Epithelial cell of esophagus (primary cell): ENCODE measurements around the gene GLIS2.

Experiments used
- DNase-seq: peaks from one replicate; pipeline ENCODE4 v3.0.0; 2010; ENCODE audit warnings: low read depth
- H3K4me3 ChIP-seq: 2 replicates; pipeline ENCODE4 v1.5.1; 2011; ENCODE audit warnings: mild to moderate bottlenecking, low read length, control low read depth
- CTCF ChIP-seq: IDR thresholded peaks from 2 replicates; pipeline ENCODE4 v1.5.1; 2011; ENCODE audit warnings: low read depth, mild to moderate bottlenecking, low read length, control low read depth, inconsistent platforms; ENCODE audit not compliant: insufficient read depth; ENCODE audit errors: missing control alignments

Gene GLIS2

GRCh38 chr16:4297480-4297879 is 18.4 kb upstream of the GLIS2 start:
- TF ChIP-seq CTCF: no peak
- no peak for DNase-seq
- no peak overlapping the region for H3K4me3 ChIP-seq

GRCh38 chr16:4298761-4299522 is 16.9 kb upstream of the GLIS2 start:
- peak overlapping the region; percentile 5 for H3K4me3 ChIP-seq

GRCh38 chr16:4301177-4301576 is 14.7 kb upstream of the GLIS2 start:
- H3K4me3 ChIP-seq: no peak overlapping the region
- DNase-seq: no peak
- TF ChIP-seq CTCF: no peak

More at GRCh38 chr16:4298761-4299522, 16.9 kb upstream of the GLIS2 start:
- TF ChIP-seq CTCF: peak; percentile 9
- peak; percentile 95 for DNase-seq

GRCh38 chr16:4301968-4302367 is 13.9 kb upstream of the GLIS2 start:
- no peak for DNase-seq
- no peak for TF ChIP-seq CTCF
- no peak overlapping the region for H3K4me3 ChIP-seq

GRCh38 chr16:4303973-4304372 is 11.9 kb upstream of the GLIS2 start:
- TF ChIP-seq CTCF: no peak
- H3K4me3 ChIP-seq: no peak overlapping the region
- no peak for DNase-seq

- no peak for DNase-seq
- peak overlapping the region; percentile 40 for H3K4me3 ChIP-seq
- no peak for TF ChIP-seq CTCF
Observed at GRCh38 chr16:4306470-4307214, 9.2 kb upstream of the GLIS2 start.
